MCF 10A (cell line): Measurements from ENCODE around the gene SVBP. TPM values are rescaled to one million over a fixed set of nuclear protein-coding genes. Genes with fewer than 3 reads are reported as not detected.
A peak's percentile ranks its signal among the peaks of the same experiment; 100 is the strongest.

Experiments
- BruUV-seq: library from RNA; stranded (reverse); fragments of 400-500 nt; replicated peaks from 2 replicates; lab custom pipeline; 2021; lab: Mats Ljungman, UMichigan
- CTCF ChIA-PET: fragments of 300-600 bp; sonication (Branson Sonifier 250); formaldehyde crosslinking; extraction: SDS; loops from one replicate; lab custom pipeline; 2021; ENCODE audit warnings: antibody characterized with exemption, inconsistent platforms; lab: Yijun Ruan, JAX
- POLR2A ChIA-PET: fragments of 300-600, 350-650 bp; sonication (Branson Sonifier 250); formaldehyde crosslinking; extraction: SDS; loops from one replicate; lab custom pipeline; 2020; ENCODE audit warnings: antibody characterized with exemption, inconsistent platforms; lab: Yijun Ruan, JAX
- DNase-seq: peaks from one replicate; pipeline ENCODE4 v3.0.0-alpha.2; 2018; ENCODE audit not compliant: unreplicated experiment
- H3K27ac Mint-ChIP-seq: one replicate; pipeline ENCODE4 v1.8.0; 2022; ENCODE audit warnings: mild to moderate bottlenecking, low read depth, mixed read lengths; ENCODE audit not compliant: unreplicated experiment
- H3K27me3 Mint-ChIP-seq: one replicate; pipeline ENCODE4 v1.8.0; 2022; ENCODE audit warnings: mixed read lengths; ENCODE audit not compliant: insufficient read depth, unreplicated experiment
- H3K36me3 Mint-ChIP-seq: one replicate; pipeline ENCODE4 v1.8.0; 2022; ENCODE audit warnings: mild to moderate bottlenecking, moderate library complexity, mixed read lengths; ENCODE audit not compliant: insufficient read depth, unreplicated experiment
- H3K4me1 Mint-ChIP-seq: one replicate; pipeline ENCODE4 v1.8.0; 2022; ENCODE audit warnings: mixed read lengths; ENCODE audit not compliant: insufficient read depth, unreplicated experiment
- H3K4me3 Mint-ChIP-seq: one replicate; pipeline ENCODE4 v1.8.0; 2022; ENCODE audit warnings: mild to moderate bottlenecking, moderate library complexity, mixed read lengths; ENCODE audit not compliant: unreplicated experiment
- H3K9me3 Mint-ChIP-seq: one replicate; pipeline ENCODE4 v1.8.0; 2022; ENCODE audit warnings: mixed read lengths; ENCODE audit not compliant: unreplicated experiment
- CTCF ChIP-seq: fragments of 200-600 bp; IDR thresholded peaks from one replicate; pipeline ENCODE4 v1.8.0; 2022; ENCODE audit warnings: antibody characterized with exemption, mild to moderate bottlenecking; ENCODE audit not compliant: unreplicated experiment
- intact Hi-C: fragments of 100-400 bp; cut with micrococcal nuclease; formaldehyde crosslinking; loops from 2 replicates; pipeline ENCODE4 v1.14.1; 2022
- total RNA-seq: library from RNA; stranded (reverse); gene quantifications from 2 replicates; pipeline ENCODE4 v1.2.3, GENCODE V29; 2022

Gene SVBP
- total RNA-seq, 1 experiment from 2014 or later, result 15.7 TPM

- ChIA-PET CTCF (no interaction called here), POLR2A (interaction anchor here (2.1 to 3.0 kb wide), 2 partner anchors 10 to 13 kb away, joined by 7 to 8 read pairs; no protein-coding TSS in a partner anchor)
- Mint-ChIP-seq H3K27ac (no peak overlapping the region), H3K4me1 (no peaks in the 10 kb centered on the region), H3K36me3 (peaks cover 12% of the 10 kb centered on the region), H3K9me3 (no peaks in the 10 kb centered on the region), H3K4me3 (no peak overlapping the region), H3K27me3 (no peaks in the 10 kb centered on the region)
- no peak for TF ChIP-seq CTCF
- intact Hi-C loops, result no loop called here
- DNase-seq, result no peak
- BruUV-seq, result no TSS peak
These were observed 13.4 kb upstream of the SVBP start for GRCh38 chr1:42830631-42831030.

GRCh38 chr1:42825036-42825851 is 8.0 kb upstream of the SVBP start:
- BruUV-seq, result no TSS peak
- H3K27ac Mint-ChIP-seq, result no peak overlapping the region
- H3K4me1 Mint-ChIP-seq, result peaks cover 6% of the 10 kb centered on the region
- no peaks in the 10 kb centered on the region for H3K27me3 Mint-ChIP-seq
- intact Hi-C loops, result no loop called here
- no peak overlapping the region for H3K4me3 Mint-ChIP-seq
- peaks cover 8% of the 10 kb centered on the region for H3K36me3 Mint-ChIP-seq
- ChIA-PET CTCF (interaction anchor here (0.7 kb wide), 1 partner anchor 240 kb away, joined by 3 read pairs; no protein-coding TSS in a partner anchor), POLR2A (interaction anchor here (0.7 to 11.5 kb wide), 6 partner anchors 9 to 199 kb away, joined by 3 to 88 read pairs (median 4); partner anchors contain the start of gene ZNF691)
- no peak for DNase-seq
- H3K9me3 Mint-ChIP-seq, result no peaks in the 10 kb centered on the region
- TF ChIP-seq CTCF, result no peak

GRCh38 chr1:42824481-42825035 is 7.4 kb upstream of the SVBP start:
- Mint-ChIP-seq H3K27me3 (no peaks in the 10 kb centered on the region), H3K4me1 (peaks cover 6% of the 10 kb centered on the region), H3K4me3 (no peak overlapping the region), H3K27ac (no peak overlapping the region), H3K36me3 (peaks cover 5% of the 10 kb centered on the region), H3K9me3 (no peaks in the 10 kb centered on the region)
- intact Hi-C loops, result no loop called here
- ChIA-PET POLR2A (interaction anchor here (0.7 to 11.5 kb wide), 4 partner anchors 8 to 145 kb away, joined by 3 to 88 read pairs (median 6); partner anchors contain the start of gene ZNF691), CTCF (interaction anchor here (0.7 kb wide), 1 partner anchor 239 kb away, joined by 3 read pairs; no protein-coding TSS in a partner anchor)
- no peak for DNase-seq
- TF ChIP-seq CTCF, result no peak
- BruUV-seq, result no TSS peak

- Mint-ChIP-seq H3K27ac (no peak overlapping the region), H3K9me3 (no peaks in the 10 kb centered on the region), H3K36me3 (peaks cover 5% of the 10 kb centered on the region), H3K27me3 (no peaks in the 10 kb centered on the region), H3K4me1 (peaks cover 11% of the 10 kb centered on the region), H3K4me3 (no peak overlapping the region)
- ChIA-PET CTCF (interaction anchor here (0.6 kb wide), 1 partner anchor 9 kb away, joined by 5 read pairs; no protein-coding TSS in a partner anchor), POLR2A (interaction anchor here (11.5 kb wide), 1 partner anchor 23 kb away, joined by 88 read pairs; the partner anchor contains the start of gene ZNF691)
- BruUV-seq, result no TSS peak
- intact Hi-C loops, result no loop called here
- no peak for TF ChIP-seq CTCF
- DNase-seq, result peak; percentile 27
These were observed 5.7 kb upstream of the SVBP start for GRCh38 chr1:42822800-42823392.
